Lower leg skin (tissue), 4 donors: ENCODE measurements around the gene CTPS2. TPM values are rescaled to one million over a fixed set of nuclear protein-coding genes. Genes with fewer than 3 reads are reported as not detected.

ENCODE experiments used
- DNase-seq, 2 donors: peaks; one replicate each; pipeline ENCODE4 v3.0.0-alpha.2; 2019; ENCODE audit warnings: low spot score in 2 of 2
- H3K4me3 ChIP-seq: fragments of 200-600 bp; sonication (generic); 2 replicates; pipeline ENCODE4 v1.5.1; 2017; ENCODE audit warnings: mild to moderate bottlenecking, low read depth; ENCODE audit not compliant: poor library complexity, severe bottlenecking
- POLR2A ChIP-seq, 2 donors: fragments of 450-650 bp; IDR thresholded peaks; one replicate each; pipeline ENCODE4 v1.6.1; 2016 to 2017; ENCODE audit warnings: antibody characterized with exemption in 2 of 2, mild to moderate bottlenecking in 1 of 2, moderate library complexity in 1 of 2
- WGBS, 2 donors: methylation state at CpG; one replicate each; pipeline ENCODE4 v1.1.5; 2018; 5-methylcytosine and 5-hydroxymethylcytosine counted together
- intact Hi-C: fragments of 100-400 bp; cut with DNase I; formaldehyde crosslinking; loops from one replicate; pipeline ENCODE4 v1.15.0; 2023; ENCODE audit warnings: low total_unique reads
- total RNA-seq, 4 donors: library from RNA; depleted of rRNA; stranded (reverse); fragments of >200 nt; gene quantifications; one replicate each; pipeline ENCODE4 v1.1.0, GENCODE V29; 2016
- TF ChIP-seq, protein P1 (sequence below), 3 donors: fragments of 450-650 bp; IDR thresholded peaks; one replicate each; pipeline ENCODE4 v1.5.1; 2016; ENCODE audit warnings: antibody characterized with exemption in 3 of 3, mild to moderate bottlenecking in 3 of 3, moderate library complexity in 2 of 3

The CTPS2 gene
- total RNA-seq, 4 donors from 2014 or later, result 6.7 to 11.1 (median 9.3) TPM

DNA sequence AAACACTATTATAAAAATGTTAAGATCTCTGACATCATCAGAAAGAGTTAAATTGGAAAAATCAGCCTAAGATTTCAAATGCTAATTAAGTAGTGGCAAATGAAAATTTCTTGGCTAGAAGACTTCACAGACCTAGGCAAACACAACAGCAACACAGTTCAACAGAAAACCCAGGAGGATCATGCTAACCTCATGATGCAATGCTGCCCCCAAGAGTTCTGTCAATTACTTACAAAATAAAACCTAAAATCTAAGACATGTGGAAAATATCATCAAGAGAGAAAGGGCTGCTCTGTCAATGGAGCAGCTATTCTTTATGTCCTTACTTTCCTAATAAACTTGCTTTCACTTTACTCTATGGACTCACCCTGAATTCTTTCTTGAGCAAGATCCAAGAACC, 41.5 kb downstream of the CTPS2 start:
- no peak overlapping the region for H3K4me3 ChIP-seq
- DNase-seq, result no peak
- intact Hi-C loops, result no loop called here

DNA sequence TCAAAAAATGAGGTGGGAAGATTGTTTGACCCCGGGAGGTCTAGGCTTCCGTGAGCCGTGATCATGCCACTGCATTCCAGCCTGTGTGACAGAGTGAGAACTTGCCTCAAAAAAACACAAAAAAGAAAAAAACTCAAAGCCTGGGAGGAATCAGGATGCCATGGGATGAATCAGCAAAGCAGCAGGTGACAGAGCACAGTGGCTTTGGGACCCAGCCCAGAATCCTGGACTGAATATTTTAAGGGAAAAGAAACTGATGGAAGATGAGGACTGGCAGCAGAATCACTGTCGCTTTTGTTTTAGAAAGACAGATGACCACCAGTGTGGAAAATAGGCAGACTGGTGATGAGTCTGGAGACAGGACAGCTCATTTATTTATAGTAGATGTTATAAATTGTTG, 45.9 kb downstream of the CTPS2 start:
- TF ChIP-seq, protein P1, sequence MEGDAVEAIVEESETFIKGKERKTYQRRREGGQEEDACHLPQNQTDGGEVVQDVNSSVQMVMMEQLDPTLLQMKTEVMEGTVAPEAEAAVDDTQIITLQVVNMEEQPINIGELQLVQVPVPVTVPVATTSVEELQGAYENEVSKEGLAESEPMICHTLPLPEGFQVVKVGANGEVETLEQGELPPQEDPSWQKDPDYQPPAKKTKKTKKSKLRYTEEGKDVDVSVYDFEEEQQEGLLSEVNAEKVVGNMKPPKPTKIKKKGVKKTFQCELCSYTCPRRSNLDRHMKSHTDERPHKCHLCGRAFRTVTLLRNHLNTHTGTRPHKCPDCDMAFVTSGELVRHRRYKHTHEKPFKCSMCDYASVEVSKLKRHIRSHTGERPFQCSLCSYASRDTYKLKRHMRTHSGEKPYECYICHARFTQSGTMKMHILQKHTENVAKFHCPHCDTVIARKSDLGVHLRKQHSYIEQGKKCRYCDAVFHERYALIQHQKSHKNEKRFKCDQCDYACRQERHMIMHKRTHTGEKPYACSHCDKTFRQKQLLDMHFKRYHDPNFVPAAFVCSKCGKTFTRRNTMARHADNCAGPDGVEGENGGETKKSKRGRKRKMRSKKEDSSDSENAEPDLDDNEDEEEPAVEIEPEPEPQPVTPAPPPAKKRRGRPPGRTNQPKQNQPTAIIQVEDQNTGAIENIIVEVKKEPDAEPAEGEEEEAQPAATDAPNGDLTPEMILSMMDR (IDR thresholded peaks at IDR 0.05), result no peak
- TF ChIP-seq POLR2A (IDR thresholded peaks at IDR 0.05), result no peak
- 82 to 89% methylated on average over 4 of the region's 4 CpGs for WGBS, 2 donors
- intact Hi-C loops, result no loop called here
- H3K4me3 ChIP-seq, result no peak overlapping the region
- DNase-seq, result no peak

More for the DNA sequence above, 41.5 kb downstream of the CTPS2 start:
- TF ChIP-seq POLR2A (IDR thresholded peaks at IDR 0.05), result no peak
- TF ChIP-seq, protein P1 (IDR thresholded peaks at IDR 0.05), result no peak

DNA sequence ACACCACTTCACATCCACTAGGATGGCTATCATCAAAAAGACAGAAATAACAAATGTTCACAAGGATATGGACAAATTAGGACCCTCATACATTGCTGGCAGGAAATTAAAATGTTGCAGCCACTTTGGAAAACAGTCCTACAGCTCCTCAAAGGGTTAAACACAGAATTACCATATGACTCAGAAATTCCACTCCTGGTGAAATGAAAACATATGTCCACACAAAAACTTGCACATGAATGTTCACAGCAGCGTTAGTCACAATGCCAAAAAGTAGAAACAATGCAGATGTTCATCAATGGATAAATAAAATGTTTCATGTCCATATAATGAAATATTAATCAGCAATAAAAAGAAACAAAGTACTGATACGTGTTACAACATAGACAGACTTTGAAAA, 47.4 kb downstream of the CTPS2 start:
- WGBS, 2 donors, result 32 to 47% methylated on average over 2 of the region's 2 CpGs
- intact Hi-C loops, result no loop called here

DNA sequence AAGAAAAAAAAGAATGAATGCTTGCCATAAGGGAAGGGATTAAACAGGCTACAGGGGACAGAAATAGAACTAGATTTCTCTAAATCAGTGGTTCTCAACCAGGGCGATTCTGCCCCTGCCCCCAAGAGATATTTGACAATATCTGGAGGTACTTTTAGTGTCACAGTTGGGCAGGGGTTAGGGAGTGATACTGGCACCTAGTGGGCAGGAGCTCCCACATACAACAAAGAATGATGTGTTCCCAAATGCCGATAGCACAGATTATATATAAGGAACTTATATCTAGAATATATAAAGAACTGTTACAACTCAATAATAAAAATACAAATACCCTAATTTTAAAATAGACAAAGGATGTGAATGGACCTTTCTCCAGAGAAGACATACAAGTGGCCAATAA, 47.8 kb downstream of the CTPS2 start:
- H3K4me3 ChIP-seq, result no peak overlapping the region
- DNase-seq, result no peak
- TF ChIP-seq POLR2A (IDR thresholded peaks at IDR 0.05), result no peak
- intact Hi-C loops, result no loop called here
- 84 to 89% methylated on average over 2 of the region's 2 CpGs for WGBS, 2 donors

More for the DNA sequence above, 47.4 kb downstream of the CTPS2 start:
- DNase-seq, result no peak
- TF ChIP-seq, protein P1 (IDR thresholded peaks at IDR 0.05), result no peak
- no peak for TF ChIP-seq POLR2A (IDR thresholded peaks at IDR 0.05)
- no peak overlapping the region for H3K4me3 ChIP-seq

DNA sequence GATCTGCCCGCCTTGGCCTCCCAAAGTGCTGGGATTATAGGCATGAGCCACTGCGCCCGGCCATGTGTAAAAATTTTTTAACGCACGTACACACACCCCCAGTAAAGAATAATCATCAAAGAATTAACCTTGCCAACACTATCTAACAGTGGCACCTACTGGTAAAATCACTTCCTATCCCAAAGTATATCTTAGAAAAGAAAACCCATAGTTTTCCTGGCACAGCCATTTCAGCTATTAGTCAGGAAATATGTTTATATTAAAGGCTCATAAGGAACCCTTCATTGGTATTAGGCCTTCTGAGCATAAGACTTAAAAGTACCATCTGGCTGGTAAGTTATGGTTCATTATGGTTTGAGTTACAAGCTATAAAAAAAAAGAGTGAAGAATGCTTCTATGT, 48.4 kb downstream of the CTPS2 start:
- 89 to 93% methylated on average over 5 of the region's 5 CpGs for WGBS, 2 donors
- TF ChIP-seq, protein P1 (IDR thresholded peaks at IDR 0.05), result no peak
- no peak for TF ChIP-seq POLR2A (IDR thresholded peaks at IDR 0.05)
- intact Hi-C loops, result no loop called here

DNA sequence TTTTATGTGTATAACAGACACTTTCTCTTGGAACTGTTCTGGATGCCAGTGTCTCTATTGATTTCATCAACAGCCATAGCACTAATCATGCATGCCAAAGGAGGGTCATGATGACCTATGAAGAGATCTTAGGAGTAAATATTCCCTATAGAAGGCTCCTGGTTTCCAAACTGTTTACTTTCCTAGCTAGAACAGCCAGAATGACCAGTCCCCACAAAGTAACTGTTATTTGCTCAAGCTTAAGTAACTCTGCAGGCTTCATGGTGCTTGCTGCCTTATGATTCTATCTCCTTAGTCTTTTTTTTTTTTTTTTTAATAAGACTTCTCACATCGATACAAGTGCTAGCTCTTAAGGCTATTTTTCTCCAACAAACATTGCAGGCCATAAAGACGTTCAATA, 50.1 kb downstream of the CTPS2 start:
- intact Hi-C loops, result no loop called here
- WGBS, 2 donors, result 87 to 94% methylated on average over 2 of the region's 2 CpGs
- no peak for DNase-seq

More for the DNA sequence above, 48.4 kb downstream of the CTPS2 start:
- no peak for DNase-seq
- H3K4me3 ChIP-seq, result no peak overlapping the region

More for the DNA sequence above, 50.1 kb downstream of the CTPS2 start:
- H3K4me3 ChIP-seq, result no peak overlapping the region
- TF ChIP-seq, protein P1 (IDR thresholded peaks at IDR 0.05), result no peak
- TF ChIP-seq POLR2A (IDR thresholded peaks at IDR 0.05), result no peak
